NB4 (cell line): ENCODE results near the gene MSH4.

Experiments
- CTCF ChIP-seq: IDR thresholded peaks from one replicate; pipeline ENCODE4 v1.5.1; 2012; ENCODE audit warnings: low read depth, low read length
- MAX ChIP-seq: IDR thresholded peaks from 2 replicates; pipeline ENCODE4 v1.6.1; 2011; ENCODE audit warnings: low read depth, low read length
- MYC ChIP-seq: IDR thresholded peaks from 2 replicates; pipeline ENCODE4 v1.6.1; 2011; ENCODE audit warnings: low read depth, low read length
- POLR2A ChIP-seq: IDR thresholded peaks from 2 replicates; pipeline ENCODE4 v1.6.1; 2011; ENCODE audit warnings: mild to moderate bottlenecking; ENCODE audit not compliant: insufficient read length; ENCODE audit errors: extremely low read depth

GRCh38 chr1:75765697-75766355 lies 30.9 kb upstream of the MSH4 start:
- TF ChIP-seq POLR2A (no peak), CTCF (no peak), MAX (no peak), MYC (no peak)
